ENCODE data around the gene ST3GAL4. TPM values are rescaled to one million over a fixed set of nuclear protein-coding genes. Genes with fewer than 3 reads are reported as not detected.
"Not testable (repeated sequence)": the region's sequence is repeated elsewhere in the genome, so short reads cannot be mapped to it uniquely, and the experiment has no call there.

Gene ST3GAL4, protein sequence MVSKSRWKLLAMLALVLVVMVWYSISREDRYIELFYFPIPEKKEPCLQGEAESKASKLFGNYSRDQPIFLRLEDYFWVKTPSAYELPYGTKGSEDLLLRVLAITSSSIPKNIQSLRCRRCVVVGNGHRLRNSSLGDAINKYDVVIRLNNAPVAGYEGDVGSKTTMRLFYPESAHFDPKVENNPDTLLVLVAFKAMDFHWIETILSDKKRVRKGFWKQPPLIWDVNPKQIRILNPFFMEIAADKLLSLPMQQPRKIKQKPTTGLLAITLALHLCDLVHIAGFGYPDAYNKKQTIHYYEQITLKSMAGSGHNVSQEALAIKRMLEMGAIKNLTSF
- total RNA-seq, result 61.7 TPM
- long read RNA-seq, transcript ST3GAL4-204 (11 exons, 1,812 nt), result major isoform, 49 of 77 reads
- long read RNA-seq, transcript ST3GAL4-201 (11 exons, 1,790 nt), result minor isoform, 13 of 77 reads
- long read RNA-seq, transcript ST3GAL4-217 (11 exons, 1,919 nt), result minor isoform, 5 of 77 reads
- long read RNA-seq, partial matches to known transcripts, result 0 of 77 reads
- long read RNA-seq, other reads (novel, unspliced or antisense), result 9 of 77 reads

- intact Hi-C loops (cut with micrococcal nuclease), result loop anchor here (5.0 kb wide), 1 partner anchor 38 kb away; no protein-coding TSS in a partner anchor
- peaks cover 94% of the 10 kb centered on the region for H3K4me1 ChIP-seq
- no peak for TF ChIP-seq CTCF (IDR thresholded peaks at IDR 0.05; ENCODE audit: borderline replicate concordance)
- H3K36me3 ChIP-seq, result no peaks in the 10 kb centered on the region
- no peaks in the 10 kb centered on the region for H3K9me3 ChIP-seq (replicated peaks)
- H3K4me3 ChIP-seq, result peak within 1 kb of the TSS; percentile 75
- no peaks in the 10 kb centered on the region for H3K27me3 ChIP-seq (ENCODE audit: low read depth)
- peak within 1 kb of the TSS; percentile 84 for H3K27ac ChIP-seq (replicated peaks)
- DNase-seq, result peak; percentile 90
These were observed at the start of gene ST3GAL4 for GRCh38 chr11:126355324-126355925. Gene ST3GAL4 (plus strand): TSS chr11:126355686. CDS start chr11:126406156, 50,470 bp downstream.

DNA sequence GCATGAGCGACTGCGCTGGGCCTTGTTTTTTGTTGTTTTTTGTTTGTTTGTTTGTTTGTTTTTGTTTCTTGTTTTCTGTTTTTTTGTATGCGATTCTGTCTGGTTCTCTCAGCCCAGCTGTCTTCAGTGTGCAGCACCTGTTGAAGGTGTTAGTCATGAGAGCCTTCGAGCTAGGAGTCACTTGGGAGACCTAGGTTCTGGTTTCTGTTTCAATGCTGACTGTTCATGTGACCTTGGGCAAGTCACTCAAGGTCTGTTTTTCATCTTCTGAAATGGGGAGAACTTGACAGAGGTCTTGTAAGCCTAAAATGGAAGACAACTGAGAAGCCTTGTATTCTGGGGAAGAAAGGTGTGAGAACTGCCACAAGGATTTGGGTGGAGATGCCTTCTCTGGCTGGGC, 49.8 kb upstream of the ST3GAL4 start:
- no peaks in the 10 kb centered on the region for H3K27me3 ChIP-seq (ENCODE audit: low read depth)
- intact Hi-C loops (cut with micrococcal nuclease), result no loop called here
- H3K36me3 ChIP-seq, result peaks cover 20% of the 10 kb centered on the region
- H3K4me3 ChIP-seq, result no peak overlapping the region
- DNase-seq, result no peak
- no peaks in the 10 kb centered on the region for H3K9me3 ChIP-seq (replicated peaks)
- no peak for TF ChIP-seq CTCF (IDR thresholded peaks at IDR 0.05; ENCODE audit: borderline replicate concordance)
- H3K4me1 ChIP-seq, result peaks cover 25% of the 10 kb centered on the region
- no peak overlapping the region for H3K27ac ChIP-seq (replicated peaks)

- intact Hi-C loops (cut with micrococcal nuclease), result no loop called here
- Histone ChIP-seq H3K4me1 (peaks cover 30% of the 10 kb centered on the region), H3K27me3 (ENCODE audit: low read depth) (no peaks in the 10 kb centered on the region), H3K9me3 (replicated peaks) (no peaks in the 10 kb centered on the region), H3K4me3 (no peak overlapping the region), H3K36me3 (peaks cover 20% of the 10 kb centered on the region), H3K27ac (replicated peaks) (no peak overlapping the region)
- TF ChIP-seq CTCF (IDR thresholded peaks at IDR 0.05; ENCODE audit: borderline replicate concordance), result peak; percentile 30
- no peak for DNase-seq
These were observed 47.8 kb upstream of the ST3GAL4 start for GRCh38 chr11:126307706-126308105.

- intact Hi-C loops (cut with micrococcal nuclease), result no loop called here
- H3K4me3 ChIP-seq, result no peak overlapping the region
- peaks cover 26% of the 10 kb centered on the region for H3K4me1 ChIP-seq
- H3K9me3 ChIP-seq (replicated peaks), result no peaks in the 10 kb centered on the region
- H3K36me3 ChIP-seq, result peaks cover 20% of the 10 kb centered on the region
- no peak for DNase-seq
- H3K27me3 ChIP-seq (ENCODE audit: low read depth), result no peaks in the 10 kb centered on the region
- H3K27ac ChIP-seq (replicated peaks), result no peak overlapping the region
- TF ChIP-seq CTCF (IDR thresholded peaks at IDR 0.05; ENCODE audit: borderline replicate concordance), result no peak
These were observed 47.2 kb upstream of the ST3GAL4 start for GRCh38 chr11:126308271-126308671.

- H3K27me3 ChIP-seq (ENCODE audit: low read depth); H3K4me3 ChIP-seq; intact Hi-C loops (cut with micrococcal nuclease); H3K9me3 ChIP-seq (replicated peaks); H3K27ac ChIP-seq (replicated peaks); DNase-seq: not testable (repeated sequence)
- Histone ChIP-seq H3K36me3 (peaks cover 20% of the 10 kb centered on the region), H3K4me1 (peaks cover 21% of the 10 kb centered on the region)
These were observed 46.7 kb upstream of the ST3GAL4 start for GRCh38 chr11:126308771-126309170.

Data from left ventricle myocardium inferior (tissue), 1 donor.